ENCODE measurements around the gene RPL13A.
A peak's percentile ranks its signal among the peaks of the same experiment; 100 is the strongest.

RPL13A gene

DNA sequence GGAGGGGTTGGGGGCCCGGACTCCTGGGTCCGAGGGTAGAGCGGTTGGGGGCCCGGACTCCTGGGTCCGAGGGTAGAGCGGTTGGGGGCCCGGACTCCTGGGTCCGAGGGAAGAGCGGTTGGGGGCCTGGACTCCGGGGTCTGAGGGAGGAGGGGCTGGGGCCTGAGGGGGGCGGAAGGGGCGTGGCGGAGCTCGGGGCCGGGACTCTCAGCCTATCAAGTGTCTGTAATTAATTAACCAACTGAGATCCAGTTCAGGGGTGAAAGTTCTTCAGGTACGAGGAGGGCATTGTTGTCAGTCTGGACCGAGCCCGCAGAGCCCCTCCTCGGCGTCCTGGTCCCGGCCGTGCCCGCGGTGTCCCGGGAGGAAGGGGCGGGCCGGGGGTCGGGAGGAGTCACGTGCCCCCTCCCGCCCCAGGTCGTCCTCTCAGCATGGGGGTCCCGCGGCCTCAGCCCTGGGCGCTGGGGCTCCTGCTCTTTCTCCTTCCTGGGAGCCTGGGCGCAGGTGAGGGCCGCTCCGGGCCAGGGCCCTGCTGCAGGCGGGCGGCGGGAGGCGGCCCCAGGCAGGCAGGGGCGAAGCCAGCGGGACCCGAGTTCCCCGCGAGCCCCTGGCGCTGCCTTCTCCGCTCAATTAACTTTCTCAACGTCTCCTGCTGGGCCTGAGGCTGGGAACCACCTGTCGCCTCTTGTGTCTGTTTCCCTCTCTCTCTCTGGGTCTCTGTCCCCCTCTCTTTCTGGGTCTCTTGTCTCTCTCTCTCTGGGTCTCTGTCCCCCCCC lies 25.8 kb downstream of the RPL13A start:
- in situ Hi-C loops (cut with HindIII; ENCODE audit: low pct_unique_long_range_greater_than_20kb, low sequenced_read_pairs) = no loop called here
- TF ChIP-seq JUND (IDR thresholded peaks at IDR 0.05; ENCODE audit: low read depth) = no peak
- peak; percentile 27 to 42 for DNase-seq (ENCODE audit: low read depth in 1 of 2, low spot score in 1 of 2)

DNA sequence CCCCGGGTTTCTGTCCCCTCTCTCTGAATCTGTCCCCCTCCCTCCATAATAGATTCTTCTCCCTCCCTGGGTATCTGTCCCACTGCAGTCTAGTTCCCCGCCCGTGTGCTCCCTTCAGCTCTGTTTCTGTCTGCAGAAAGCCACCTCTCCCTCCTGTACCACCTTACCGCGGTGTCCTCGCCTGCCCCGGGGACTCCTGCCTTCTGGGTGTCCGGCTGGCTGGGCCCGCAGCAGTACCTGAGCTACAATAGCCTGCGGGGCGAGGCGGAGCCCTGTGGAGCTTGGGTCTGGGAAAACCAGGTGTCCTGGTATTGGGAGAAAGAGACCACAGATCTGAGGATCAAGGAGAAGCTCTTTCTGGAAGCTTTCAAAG lies 26.3 kb downstream of the RPL13A start:
- in situ Hi-C loops (cut with HindIII; ENCODE audit: low pct_unique_long_range_greater_than_20kb, low sequenced_read_pairs) = no loop called here
- no peak for DNase-seq (ENCODE audit: low read depth in 1 of 2, low spot score in 1 of 2)
- TF ChIP-seq JUND (IDR thresholded peaks at IDR 0.05; ENCODE audit: low read depth) = no peak

DNA sequence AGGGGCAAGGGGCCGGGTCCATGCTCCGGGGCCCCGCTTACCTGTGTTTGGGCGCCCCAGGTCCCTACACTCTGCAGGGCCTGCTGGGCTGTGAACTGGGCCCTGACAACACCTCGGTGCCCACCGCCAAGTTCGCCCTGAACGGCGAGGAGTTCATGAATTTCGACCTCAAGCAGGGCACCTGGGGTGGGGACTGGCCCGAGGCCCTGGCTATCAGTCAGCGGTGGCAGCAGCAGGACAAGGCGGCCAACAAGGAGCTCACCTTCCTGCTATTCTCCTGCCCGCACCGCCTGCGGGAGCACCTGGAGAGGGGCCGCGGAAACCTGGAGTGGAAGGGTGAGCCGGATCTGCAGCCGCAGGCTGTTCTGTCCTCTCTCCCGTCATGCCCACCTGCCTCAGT lies 26.7 kb downstream of the RPL13A start:
- in situ Hi-C loops (cut with HindIII; ENCODE audit: low pct_unique_long_range_greater_than_20kb, low sequenced_read_pairs) = no loop called here
- no peak for DNase-seq (ENCODE audit: low read depth in 1 of 2, low spot score in 1 of 2)
- no peak for TF ChIP-seq JUND (IDR thresholded peaks at IDR 0.05; ENCODE audit: low read depth)

DNA sequence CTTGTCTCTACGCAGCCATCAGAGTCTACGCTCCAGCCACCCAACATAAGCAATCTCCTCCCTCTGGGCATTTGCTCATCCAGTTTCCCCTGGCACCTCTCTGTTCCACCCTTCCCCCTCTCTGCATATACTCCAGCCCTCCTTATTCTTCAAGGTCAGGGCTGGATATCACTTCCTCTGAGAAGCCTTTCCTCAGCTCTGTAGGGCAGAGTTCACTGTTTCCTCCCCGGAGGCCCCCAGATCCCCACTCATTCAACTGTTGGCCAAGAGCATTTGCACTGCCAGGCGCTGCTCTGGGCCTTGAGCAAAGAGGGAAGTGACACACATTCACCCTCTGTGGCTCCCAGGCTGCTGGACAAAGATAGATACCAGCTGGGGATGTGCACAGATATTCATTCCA lies 28.4 kb downstream of the RPL13A start:
- in situ Hi-C loops (cut with HindIII; ENCODE audit: low pct_unique_long_range_greater_than_20kb, low sequenced_read_pairs) = no loop called here
- no peak for DNase-seq (ENCODE audit: low read depth in 1 of 2, low spot score in 1 of 2)
- no peak for TF ChIP-seq JUND (IDR thresholded peaks at IDR 0.05; ENCODE audit: low read depth)

DNA sequence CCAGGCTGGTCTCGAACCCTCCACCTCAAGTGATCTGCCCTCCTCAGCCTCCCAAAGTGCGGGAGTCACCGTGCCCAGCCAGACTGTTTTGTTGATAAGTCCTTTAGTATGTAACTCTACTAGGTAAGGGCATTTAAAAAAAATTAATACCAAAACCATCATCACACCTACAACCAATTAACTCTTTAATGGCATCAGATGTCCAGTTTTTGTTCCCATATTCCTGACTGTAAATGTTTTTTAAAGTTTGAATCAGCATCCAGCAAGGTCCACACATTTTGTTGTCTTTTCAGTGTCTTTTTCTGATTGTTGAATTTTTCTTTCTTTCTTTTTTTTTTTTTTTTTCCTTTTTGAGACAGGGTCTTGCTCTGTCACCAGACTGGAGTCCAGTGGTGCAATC lies 30.6 kb downstream of the RPL13A start:
- no peak for TF ChIP-seq JUND (IDR thresholded peaks at IDR 0.05; ENCODE audit: low read depth)
- in situ Hi-C loops (cut with HindIII; ENCODE audit: low pct_unique_long_range_greater_than_20kb, low sequenced_read_pairs) = no loop called here
- no peak for DNase-seq (ENCODE audit: low read depth in 1 of 2, low spot score in 1 of 2)

DNA sequence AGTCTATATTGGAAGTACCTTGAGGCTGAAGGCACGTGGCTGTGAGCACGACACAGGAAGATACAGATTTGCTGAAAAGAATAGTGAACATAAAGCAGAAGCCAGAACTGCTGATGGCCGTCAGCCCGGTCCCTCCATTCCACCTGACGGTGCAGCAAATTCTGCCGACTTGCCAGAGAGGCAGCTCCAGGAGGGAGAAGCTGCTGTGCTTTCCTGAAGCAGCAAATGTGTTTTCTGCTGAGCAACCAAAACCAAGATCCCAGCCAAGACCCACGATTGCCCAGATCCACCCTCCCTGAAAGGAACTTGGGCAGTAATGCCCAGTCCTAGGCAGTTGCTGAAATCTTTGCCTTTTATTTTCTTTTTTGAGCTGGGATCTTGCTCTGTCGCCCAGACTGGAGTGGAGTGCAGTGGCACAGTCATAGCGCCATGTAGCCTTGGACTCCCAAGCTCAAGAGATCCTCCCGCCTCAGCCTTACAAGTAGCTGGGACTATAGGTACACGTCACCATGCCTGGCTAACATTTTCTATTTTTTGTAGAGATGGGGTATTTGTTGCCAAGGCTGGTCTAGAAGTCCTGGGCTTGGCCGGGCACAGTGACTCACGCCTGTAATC lies 33.4 kb downstream of the RPL13A start:
- no peak for DNase-seq (ENCODE audit: low read depth in 1 of 2, low spot score in 1 of 2)
- in situ Hi-C loops (cut with HindIII; ENCODE audit: low pct_unique_long_range_greater_than_20kb, low sequenced_read_pairs) = no loop called here

DNA sequence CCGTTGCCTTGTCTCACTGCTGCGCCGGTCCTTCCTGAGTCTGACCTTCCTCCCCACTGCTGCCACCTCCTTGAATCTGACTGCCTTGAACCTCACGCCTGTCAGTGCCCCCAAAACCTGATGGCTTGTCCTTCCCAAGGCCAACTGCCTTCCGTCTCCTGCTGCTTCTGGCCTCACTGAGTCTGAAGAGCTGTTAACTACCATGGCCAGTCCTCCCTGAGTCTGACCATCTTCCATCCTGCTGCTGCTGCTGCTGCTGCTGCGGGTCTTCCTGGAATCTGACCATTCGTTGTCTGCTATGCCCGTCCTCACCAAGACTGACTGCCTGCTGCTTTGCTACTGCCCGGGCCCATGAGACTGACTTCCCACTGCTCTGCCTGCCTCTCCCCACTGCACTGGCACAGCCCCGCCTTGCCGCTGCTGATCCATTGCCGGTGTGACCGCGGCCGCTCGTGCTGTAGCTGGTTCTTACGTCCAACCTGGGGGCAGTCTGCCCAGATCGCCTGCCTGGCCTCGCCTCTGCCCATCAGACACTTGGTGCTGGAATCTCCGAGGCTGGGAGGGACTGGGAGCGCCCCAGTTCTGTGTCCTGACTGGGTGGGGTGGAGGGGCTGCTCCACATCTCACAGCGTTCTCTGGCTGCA lies 37.5 kb downstream of the RPL13A start:
- DNase-seq (ENCODE audit: low read depth in 1 of 2, low spot score in 1 of 2) = no peak
- in situ Hi-C loops (cut with HindIII; ENCODE audit: low pct_unique_long_range_greater_than_20kb, low sequenced_read_pairs) = no loop called here
- no peak for TF ChIP-seq JUND (IDR thresholded peaks at IDR 0.05; ENCODE audit: low read depth)

More for the DNA sequence above, 33.4 kb downstream of the RPL13A start:
- TF ChIP-seq JUND (IDR thresholded peaks at IDR 0.05; ENCODE audit: low read depth) = no peak

DNA sequence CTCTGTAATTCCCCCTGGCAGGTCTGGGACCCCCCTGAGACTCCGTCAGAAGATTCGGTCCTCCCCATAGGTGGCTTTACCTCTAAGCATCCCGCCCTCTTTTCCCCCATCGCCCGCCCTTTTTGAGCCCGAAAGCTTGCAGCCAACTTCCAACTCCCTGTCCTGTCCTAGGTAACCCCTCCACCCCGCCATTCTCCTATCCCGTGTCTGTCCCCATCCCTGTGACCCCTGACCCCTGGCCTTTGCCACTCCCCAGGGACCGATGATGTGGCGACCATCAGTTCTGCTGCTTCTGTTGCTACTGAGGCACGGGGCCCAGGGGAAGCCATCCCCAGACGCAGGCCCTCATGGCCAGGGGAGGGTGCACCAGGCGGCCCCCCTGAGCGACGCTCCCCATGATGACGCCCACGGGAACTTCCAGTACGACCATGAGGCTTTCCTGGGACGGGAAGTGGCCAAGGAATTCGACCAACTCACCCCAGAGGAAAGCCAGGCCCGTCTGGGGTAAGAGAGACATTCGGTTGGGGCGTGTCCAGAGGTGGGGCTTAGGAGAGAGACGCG lies 40.9 kb downstream of the RPL13A start:
- no peak for TF ChIP-seq JUND (IDR thresholded peaks at IDR 0.05; ENCODE audit: low read depth)
- in situ Hi-C loops (cut with HindIII; ENCODE audit: low pct_unique_long_range_greater_than_20kb, low sequenced_read_pairs) = no loop called here
- no peak for DNase-seq (ENCODE audit: low read depth in 1 of 2, low spot score in 1 of 2)

DNA sequence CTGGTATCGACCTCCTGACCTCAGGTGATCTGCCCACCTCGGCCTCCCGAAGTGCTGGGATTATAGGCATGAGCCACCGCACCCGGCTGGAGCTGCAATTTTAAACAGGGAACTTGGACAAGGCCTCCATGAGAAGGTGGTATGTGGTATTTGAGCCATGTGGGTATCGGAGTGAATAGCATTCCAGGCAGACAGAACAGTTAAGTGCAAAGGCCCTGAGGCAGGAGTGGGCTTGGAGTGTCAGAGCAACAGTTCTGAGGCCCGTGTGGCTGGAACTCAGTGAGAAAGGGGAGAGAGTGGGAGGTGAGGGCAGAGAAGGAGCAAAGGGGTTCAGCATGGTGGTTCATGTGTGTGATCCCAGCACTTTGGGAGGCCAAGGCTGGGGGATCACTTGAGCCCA lies 43.3 kb downstream of the RPL13A start:
- no peak for TF ChIP-seq JUND (IDR thresholded peaks at IDR 0.05; ENCODE audit: low read depth)
- in situ Hi-C loops (cut with HindIII; ENCODE audit: low pct_unique_long_range_greater_than_20kb, low sequenced_read_pairs) = no loop called here
- no peak for DNase-seq (ENCODE audit: low read depth in 1 of 2, low spot score in 1 of 2)

DNA sequence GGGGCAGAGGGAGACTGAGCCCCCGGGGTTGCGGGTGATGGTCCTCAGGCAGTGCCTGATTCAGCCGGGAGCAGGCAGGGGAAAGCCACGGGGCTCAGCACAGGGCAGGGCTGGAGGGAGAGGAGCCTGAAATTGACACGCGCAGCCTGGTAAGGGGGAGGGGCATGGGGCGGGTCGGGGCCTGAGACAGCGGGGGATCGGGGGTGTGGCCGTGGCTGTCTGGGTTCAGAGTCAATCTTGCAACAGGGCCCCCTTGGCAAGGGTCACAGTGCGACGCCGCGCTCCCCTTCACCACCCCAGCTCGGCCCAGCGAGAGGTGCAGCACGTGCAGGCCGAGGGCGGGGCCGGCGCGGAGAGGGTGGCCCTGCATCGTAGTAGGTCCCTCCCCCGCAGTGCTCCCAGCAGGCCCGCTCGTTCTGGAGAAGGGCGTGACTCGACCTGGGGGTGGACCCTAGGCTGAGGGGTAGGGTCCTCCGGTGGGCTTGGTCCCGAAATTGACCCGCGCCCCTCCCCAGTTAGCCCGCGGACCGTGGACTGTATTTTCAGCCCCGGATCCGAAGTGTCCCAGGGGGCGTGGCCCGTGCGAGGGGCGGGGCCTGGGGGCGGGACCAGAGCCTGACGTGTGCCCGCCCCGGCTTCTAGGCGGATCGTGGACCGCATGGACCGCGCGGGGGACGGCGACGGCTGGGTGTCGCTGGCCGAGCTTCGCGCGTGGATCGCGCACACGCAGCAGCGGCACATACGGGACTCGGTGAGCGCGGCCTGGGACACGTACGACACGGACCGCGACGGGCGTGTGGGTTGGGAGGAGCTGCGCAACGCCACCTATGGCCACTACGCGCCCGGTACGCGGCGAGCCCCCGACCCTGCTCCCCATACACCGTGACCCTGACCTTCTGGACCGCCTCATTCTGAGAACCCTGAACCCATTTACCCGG lies 46.4 kb downstream of the RPL13A start:
- in situ Hi-C loops (cut with HindIII; ENCODE audit: low pct_unique_long_range_greater_than_20kb, low sequenced_read_pairs) = no loop called here
- no peak for TF ChIP-seq JUND (IDR thresholded peaks at IDR 0.05; ENCODE audit: low read depth)
- peak; percentile 65 for DNase-seq (ENCODE audit: low read depth in 1 of 2, low spot score in 1 of 2)

DNA sequence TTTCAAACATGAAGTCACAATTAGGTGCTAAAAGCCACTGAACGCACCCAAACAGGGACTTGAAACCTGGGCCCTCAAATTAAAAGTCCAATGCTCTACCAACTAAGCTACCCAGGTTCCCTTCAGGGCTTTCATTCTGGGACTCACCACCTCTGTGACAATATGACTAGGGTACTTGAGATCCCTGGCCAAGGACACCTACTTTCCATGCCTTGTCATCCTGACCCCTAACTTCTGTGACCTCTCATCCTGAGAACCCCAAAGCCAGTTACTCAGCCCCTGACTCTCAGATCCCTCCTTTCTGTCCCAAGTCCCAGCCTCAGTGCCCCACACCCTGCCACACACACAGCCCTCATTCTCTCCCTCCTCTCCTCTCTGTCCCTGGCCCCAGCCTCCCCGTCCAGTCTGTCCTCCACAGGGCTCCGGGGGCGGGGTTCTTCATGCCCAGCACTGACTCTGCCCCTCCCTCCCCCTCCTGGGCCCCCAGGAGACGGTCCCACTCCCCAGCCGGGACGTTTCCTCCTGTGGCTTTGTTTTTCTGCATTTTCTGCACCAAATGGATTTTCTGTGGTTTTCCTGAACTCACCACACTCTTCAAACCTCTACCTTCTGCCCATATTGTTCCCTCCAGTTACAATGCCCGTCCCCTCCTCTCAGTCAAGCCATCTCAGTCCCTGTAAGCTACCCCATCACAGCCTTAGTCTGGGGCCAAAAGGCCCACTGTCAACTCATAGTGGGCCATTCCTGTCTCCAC lies 47.4 kb downstream of the RPL13A start:
- DNase-seq (ENCODE audit: low read depth in 1 of 2, low spot score in 1 of 2) = no peak
- in situ Hi-C loops (cut with HindIII; ENCODE audit: low pct_unique_long_range_greater_than_20kb, low sequenced_read_pairs) = no loop called here

More for the DNA sequence above, 47.4 kb downstream of the RPL13A start:
- no peak for TF ChIP-seq JUND (IDR thresholded peaks at IDR 0.05; ENCODE audit: low read depth)
